Psoas muscle (tissue), 8 donors: Measurements from ENCODE around the gene SETD3. TPM values are rescaled to one million over a fixed set of nuclear protein-coding genes. Genes with fewer than 3 reads are reported as not detected.

Experiments
- ATAC-seq, 4 donors: fragments of 200-7000 bp; cut with Tn5 transposase; one replicate each; pipeline ENCODE4 v1.9.1; 2020; ENCODE audit warnings: moderate library complexity in 3 of 4, mild to moderate bottlenecking in 2 of 4
- DNase-seq, 2 donors: peaks; one replicate each; pipeline ENCODE4 v3.0.0-alpha.2; 2020
- H3K27ac ChIP-seq: fragments of 200-600 bp; one replicate; pipeline ENCODE4 v1.8.0; 2022
- H3K27me3 ChIP-seq, 3 donors: fragments of 200-600 bp in 1 of 3; one replicate each; pipeline versions ENCODE4 v1.6.1 to v1.8.0; 2013 to 2022; ENCODE audit warnings: low read length in 2 of 3, mild to moderate bottlenecking in 2 of 3, moderate library complexity in 1 of 3; ENCODE audit not compliant: insufficient read depth in 3 of 3
- H3K36me3 ChIP-seq, 2 donors: fragments of 200-600 bp in 1 of 2; one replicate each; pipeline versions ENCODE4 v1.6.1 to v1.8.0; 2013 to 2022; ENCODE audit warnings: low read depth in 1 of 2, mild to moderate bottlenecking in 1 of 2, moderate library complexity in 1 of 2; ENCODE audit not compliant: insufficient read depth in 1 of 2
- H3K4me1 ChIP-seq: fragments of 200-600 bp; one replicate; pipeline ENCODE4 v1.8.0; 2022
- H3K4me3 ChIP-seq: fragments of 200-600 bp; one replicate; pipeline ENCODE4 v1.8.0; 2022; ENCODE audit warnings: mild to moderate bottlenecking
- H3K9me3 ChIP-seq: fragments of 200-600 bp; one replicate; pipeline ENCODE4 v1.8.0; 2022
- CTCF ChIP-seq: fragments of 200-600 bp; IDR thresholded peaks from one replicate; pipeline ENCODE4 v1.8.0; 2022; ENCODE audit warnings: antibody characterized with exemption
- WGBS, 3 donors: extraction: QIAGEN DNeasy Blood & Tissue Kit; methylation state at CpG; one replicate each; pipeline versions ENCODE4 v1.1.6 to v1.1.7; 2013; 5-methylcytosine and 5-hydroxymethylcytosine counted together
- intact Hi-C, 2 donors: fragments of 100-400 bp; cut with DNase I; formaldehyde crosslinking; loops; one replicate each; pipeline versions ENCODE4 v1.11.0 to v1.14.2; 2022
- polyA plus RNA-seq, 3 donors: library from polyadenylated mRNA; stranded (reverse); fragments of 200-250 nt; gene quantifications; one replicate each; pipeline ENCODE4 v1.2.3, GENCODE V29; 2013
- total RNA-seq, 4 donors: library from RNA; stranded (reverse); fragmentation: NEBNext Ultra II Directional in 2 of 4; extraction: Animal tissue kit (Norgen Biotek cat#: 25700) in 2 of 4; gene quantifications; one replicate each; pipeline versions ENCODE4 v1.2.1 to v1.2.4, GENCODE V29; 2021 to 2023
- donor health status: healthy with polysubstance abuse.
- donor health status: DM: no; HTN: no; CAD: no; lungs with moderate emphysema.
- donor health status: Bipolar disorder and iron deficiency.
- donor health status: healthy.
- donor health status: DM: yes; HTN: yes; CAD: no.
- donor health status: DM: no; HTN: no; CAD: no.
- donor health status: DM: no; HTN: no; CAD: no.
- donor health status: DM: yes; HTN: yes; CAD: no.

The SETD3 gene
- total and polyA plus RNA-seq, 7 donors, result 84.0 to 177 (median 123) TPM

DNA sequence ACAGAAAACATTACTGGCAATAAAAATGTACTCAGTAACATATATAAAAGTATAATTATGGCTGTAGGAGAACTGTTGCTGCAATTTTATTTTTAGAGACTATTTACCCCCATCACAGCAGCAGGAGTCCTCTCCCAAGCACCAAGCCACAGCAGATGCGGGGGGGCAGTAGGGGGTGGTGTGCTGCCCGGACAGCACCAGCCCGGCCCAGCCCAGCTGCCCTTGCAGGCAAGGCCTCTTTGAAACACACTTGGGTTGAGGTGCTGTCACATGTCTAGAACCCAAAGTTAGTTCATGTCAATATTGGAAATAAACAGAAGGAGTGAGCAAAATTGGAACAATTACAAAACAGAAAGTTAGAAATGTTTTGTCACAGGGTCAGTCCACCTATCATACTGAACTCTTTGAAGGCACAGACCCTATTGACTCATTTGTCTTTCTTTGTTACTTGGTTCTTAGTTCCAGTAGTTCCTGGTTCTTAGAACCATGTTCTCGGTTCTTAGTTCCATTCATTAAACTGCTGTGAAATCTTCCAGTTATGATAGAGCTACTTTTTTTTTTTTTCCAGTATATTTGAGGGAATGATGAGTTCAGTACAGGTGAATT lies 23.3 kb upstream of the SETD3 start:
- intact Hi-C loops, result no loop called here
- no peak for TF ChIP-seq CTCF

GRCh38 chr14:99502989-99503421 lies 22.3 kb upstream of the SETD3 start:
- Histone ChIP-seq H3K4me1 (no peaks in the 10 kb centered on the region), H3K27ac (no peak overlapping the region), H3K9me3 (no peaks in the 10 kb centered on the region), H3K4me3 (no peak overlapping the region), H3K27me3 (no peaks in the 10 kb centered on the region), H3K36me3 (peaks cover 21 to 100% of the 10 kb centered on the region in 2 donors)
- WGBS, 3 donors, result 76 to 82% (median 80%) methylated on average over 14 of the region's 14 CpGs
- intact Hi-C loops, result no loop called here
- TF ChIP-seq CTCF, result no peak
- DNase-seq, result no peak
- no peak for ATAC-seq

More for the DNA sequence above, 23.3 kb upstream of the SETD3 start:
- no peak overlapping the region for H3K27ac ChIP-seq
- H3K36me3 ChIP-seq, result peaks cover 21 to 100% of the 10 kb centered on the region in 2 donors
- no peaks in the 10 kb centered on the region for H3K9me3 ChIP-seq
- DNase-seq (peak in 1 of 2 donors; percentile 49), ATAC-seq (no peak)
- 87 to 92% (median 89%) methylated on average over 4 of the region's 4 CpGs for WGBS, 3 donors
- H3K4me1 ChIP-seq, result no peaks in the 10 kb centered on the region
- H3K27me3 ChIP-seq, result no peaks in the 10 kb centered on the region
- no peak overlapping the region for H3K4me3 ChIP-seq

GRCh38 chr14:99497894-99498293 lies 17.2 kb upstream of the SETD3 start:
- Histone ChIP-seq H3K27ac (no peak overlapping the region), H3K36me3 (peaks cover 15 to 100% of the 10 kb centered on the region in 2 donors), H3K4me3 (no peak overlapping the region), H3K9me3 (no peaks in the 10 kb centered on the region), H3K27me3 (no peaks in the 10 kb centered on the region), H3K4me1 (no peaks in the 10 kb centered on the region)
- no peak for TF ChIP-seq CTCF
- intact Hi-C loops, result no loop called here
- DNase-seq (no peak), ATAC-seq (no peak)
- WGBS, 3 donors, result 91 to 98% (median 93%) methylated on average over 3 of the region's 3 CpGs

- ATAC-seq (no peak), DNase-seq (no peak)
- Histone ChIP-seq H3K9me3 (no peaks in the 10 kb centered on the region), H3K36me3 (peaks cover 14 to 100% of the 10 kb centered on the region in 2 donors), H3K27me3 (no peaks in the 10 kb centered on the region), H3K4me1 (no peaks in the 10 kb centered on the region), H3K27ac (no peak overlapping the region), H3K4me3 (no peak overlapping the region)
- WGBS, 3 donors, result 95 to 97% (median 95%) methylated on average over 2 of the region's 2 CpGs
- intact Hi-C loops, result no loop called here
- TF ChIP-seq CTCF, result no peak
These were observed 16.7 kb upstream of the SETD3 start for GRCh38 chr14:99497341-99497740.

- Histone ChIP-seq H3K4me3 (no peak overlapping the region), H3K4me1 (peaks cover 68% of the 10 kb centered on the region), H3K36me3 (no peaks in the 10 kb centered on the region), H3K27ac (no peak overlapping the region), H3K27me3 (no peaks in the 10 kb centered on the region), H3K9me3 (no peaks in the 10 kb centered on the region)
- intact Hi-C loops, result no loop called here
- 47 to 61% (median 48%) methylated on average over 2 of the region's 2 CpGs for WGBS, 3 donors
- ATAC-seq (no peak), DNase-seq (no peak)
- no peak for TF ChIP-seq CTCF
These were observed 3.4 kb upstream of the SETD3 start for GRCh38 chr14:99484106-99484505.
